ENCODE data around the gene SLC39A9.

- TF ChIP-seq EZH2phosphoT487 (IDR thresholded peaks at IDR 0.05; ENCODE audit: borderline replicate concordance, low read depth, low read length) (no peak), CTCF (conservative IDR thresholded peaks at IDR 0.05; ENCODE audit: low read length) (no peak)
Observed at GRCh38 chr14:69504775-69505174, 106.3 kb downstream of the SLC39A9 start.

All from OCI-LY7 (cell line).